Measurements from ENCODE around the gene IPCEF1.

- TF ChIP-seq EZH2 (IDR thresholded peaks at IDR 0.05; ENCODE audit: borderline replicate concordance) (no peak), EZH2phosphoT487 (IDR thresholded peaks at IDR 0.05; ENCODE audit: low read depth, severe bottlenecking, unreplicated experiment) (no peak)
- TF ChIP-seq, protein P1, sequence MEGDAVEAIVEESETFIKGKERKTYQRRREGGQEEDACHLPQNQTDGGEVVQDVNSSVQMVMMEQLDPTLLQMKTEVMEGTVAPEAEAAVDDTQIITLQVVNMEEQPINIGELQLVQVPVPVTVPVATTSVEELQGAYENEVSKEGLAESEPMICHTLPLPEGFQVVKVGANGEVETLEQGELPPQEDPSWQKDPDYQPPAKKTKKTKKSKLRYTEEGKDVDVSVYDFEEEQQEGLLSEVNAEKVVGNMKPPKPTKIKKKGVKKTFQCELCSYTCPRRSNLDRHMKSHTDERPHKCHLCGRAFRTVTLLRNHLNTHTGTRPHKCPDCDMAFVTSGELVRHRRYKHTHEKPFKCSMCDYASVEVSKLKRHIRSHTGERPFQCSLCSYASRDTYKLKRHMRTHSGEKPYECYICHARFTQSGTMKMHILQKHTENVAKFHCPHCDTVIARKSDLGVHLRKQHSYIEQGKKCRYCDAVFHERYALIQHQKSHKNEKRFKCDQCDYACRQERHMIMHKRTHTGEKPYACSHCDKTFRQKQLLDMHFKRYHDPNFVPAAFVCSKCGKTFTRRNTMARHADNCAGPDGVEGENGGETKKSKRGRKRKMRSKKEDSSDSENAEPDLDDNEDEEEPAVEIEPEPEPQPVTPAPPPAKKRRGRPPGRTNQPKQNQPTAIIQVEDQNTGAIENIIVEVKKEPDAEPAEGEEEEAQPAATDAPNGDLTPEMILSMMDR (IDR thresholded peaks at IDR 0.05; ENCODE audit: poor library complexity): peak; percentile 33
These were observed 12.9 kb downstream of the IPCEF1 start for GRCh38 chr6:154343473-154344308.
